Activated naive CD4-positive, alpha-beta T cell treated with anti-CD3 and anti-CD28 coated beads, Interleukin-2, amount 50 U/mL, for 72 hours (primary cell): Measurements from ENCODE around the gene THSD4. TPM values are rescaled to one million over a fixed set of nuclear protein-coding genes. Genes with fewer than 3 reads are reported as not detected.
"Not testable (repeated sequence)": the region's sequence is repeated elsewhere in the genome, so short reads cannot be mapped to it uniquely, and the experiment has no call there.

ENCODE experiments used
- ATAC-seq, 2 donors: fragments of 150-1000 bp; cut with Tn5 transposase; 2 replicates each; pipeline ENCODE4 v1.10.0; 2021; ENCODE audit warnings: mild to moderate bottlenecking in 2 of 2, moderate library complexity in 2 of 2
- DNase-seq, 2 donors: peaks; one replicate each; pipeline ENCODE4 v3.0.0; 2021 to 2022; ENCODE audit warnings: low spot score in 2 of 2
- H3K27ac Mint-ChIP-seq, 2 donors: one replicate each; pipeline ENCODE4 v1.8.0; 2022; ENCODE audit warnings: mild to moderate bottlenecking in 2 of 2, mixed read lengths in 2 of 2
- H3K36me3 Mint-ChIP-seq, 2 donors: one replicate each; pipeline ENCODE4 v1.8.0; 2022; ENCODE audit warnings: mixed read lengths in 2 of 2
- H3K9me3 Mint-ChIP-seq, 2 donors: one replicate each; pipeline ENCODE4 v1.8.0; 2022; ENCODE audit warnings: mixed read lengths in 2 of 2
- total RNA-seq, 2 donors: library from RNA; stranded (reverse); gene quantifications; one replicate each; pipeline ENCODE4 v1.2.3, GENCODE V29; 2022

THSD4 gene
- total RNA-seq, 2 donors from 2014 or later: not detected

DNA sequence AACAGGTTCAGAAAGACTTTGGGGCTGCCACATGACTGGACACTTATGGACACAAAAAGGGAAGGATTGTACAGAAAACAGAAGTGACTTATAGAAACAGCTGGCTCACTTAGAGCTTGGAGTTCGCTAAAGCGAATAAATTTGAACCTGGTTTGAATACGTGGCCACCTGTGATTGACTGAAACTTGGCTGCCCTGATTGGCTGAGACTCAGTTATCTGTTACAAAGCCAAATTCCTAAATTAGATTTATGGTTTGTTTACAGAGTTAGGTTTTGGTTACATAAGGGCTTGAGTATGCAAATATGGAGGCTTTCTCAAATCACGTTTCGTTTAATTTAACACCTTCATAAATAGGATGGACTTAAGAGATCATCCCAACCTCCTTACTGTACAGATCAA, 270.2 kb downstream of the THSD4 start:
- H3K9me3 Mint-ChIP-seq: peaks cover 5% of the 10 kb centered on the region in 2 donors
- no peak for DNase-seq
- H3K36me3 Mint-ChIP-seq: peaks cover 0 to 7% of the 10 kb centered on the region in 2 donors
- no peak for ATAC-seq
- H3K27ac Mint-ChIP-seq: no peak overlapping the region

GRCh38 chr15:71386005-71386404, 270.7 kb downstream of the THSD4 start:
- Mint-ChIP-seq H3K27ac (no peak overlapping the region), H3K9me3 (peaks cover 5% of the 10 kb centered on the region in 2 donors), H3K36me3 (peaks cover 0 to 7% of the 10 kb centered on the region in 2 donors)
- ATAC-seq (no peak), DNase-seq (no peak)

GRCh38 chr15:71386448-71387236, 271.4 kb downstream of the THSD4 start:
- ATAC-seq: no peak

GRCh38 chr15:71387810-71388209, 272.5 kb downstream of the THSD4 start:
- Mint-ChIP-seq H3K27ac (no peak overlapping the region), H3K9me3 (peaks cover 5% of the 10 kb centered on the region in 2 donors), H3K36me3 (peaks cover 0 to 7% of the 10 kb centered on the region in 2 donors)
- DNase-seq (no peak), ATAC-seq (no peak)

More at GRCh38 chr15:71386448-71387236, 271.4 kb downstream of the THSD4 start:
- DNase-seq: no peak
- no peak overlapping the region for H3K27ac Mint-ChIP-seq
- peaks cover 0 to 7% of the 10 kb centered on the region in 2 donors for H3K36me3 Mint-ChIP-seq
- peaks cover 5% of the 10 kb centered on the region in 2 donors for H3K9me3 Mint-ChIP-seq

GRCh38 chr15:71390096-71390495, 274.8 kb downstream of the THSD4 start:
- Mint-ChIP-seq H3K27ac (no peak overlapping the region), H3K36me3 (peaks cover 0 to 7% of the 10 kb centered on the region in 2 donors), H3K9me3 (peaks cover 5% of the 10 kb centered on the region in 2 donors)
- ATAC-seq (no peak), DNase-seq (no peak)

DNA sequence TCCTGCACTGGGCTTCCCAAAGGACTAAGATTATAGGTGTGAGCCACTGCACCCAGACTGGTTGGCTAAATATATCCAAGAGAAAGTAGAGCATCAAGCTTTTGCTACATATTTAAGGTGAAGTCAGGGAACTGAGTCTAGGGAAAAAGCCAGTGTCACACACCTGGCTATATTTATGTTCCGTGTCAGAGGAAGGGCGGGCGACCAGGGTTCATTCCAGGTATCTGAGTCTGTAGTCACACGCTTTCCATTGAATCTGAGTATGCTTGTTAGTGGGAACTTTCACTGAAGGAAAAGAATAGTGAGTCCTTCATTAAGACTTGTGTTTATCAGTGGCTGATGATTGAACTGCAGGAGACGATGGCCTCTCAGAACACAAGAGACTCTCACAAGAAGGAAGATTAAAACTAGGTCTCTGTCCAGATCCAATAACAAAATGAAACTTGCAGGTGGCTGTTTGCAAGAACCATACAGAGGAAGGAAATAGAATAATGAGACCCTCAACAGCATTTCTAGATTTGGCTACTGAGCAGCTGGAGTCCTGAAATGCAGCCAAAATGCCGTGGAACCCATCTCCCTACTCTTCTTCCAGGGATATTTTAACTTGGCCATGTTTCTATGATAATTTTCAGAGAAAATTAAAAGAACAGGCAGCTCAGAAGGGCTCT, 276.3 kb downstream of the THSD4 start:
- Mint-ChIP-seq H3K9me3 (peaks cover 5% of the 10 kb centered on the region in 2 donors), H3K27ac (no peak overlapping the region), H3K36me3 (peaks cover 0 to 7% of the 10 kb centered on the region in 2 donors)
- DNase-seq (no peak), ATAC-seq (no peak)

DNA sequence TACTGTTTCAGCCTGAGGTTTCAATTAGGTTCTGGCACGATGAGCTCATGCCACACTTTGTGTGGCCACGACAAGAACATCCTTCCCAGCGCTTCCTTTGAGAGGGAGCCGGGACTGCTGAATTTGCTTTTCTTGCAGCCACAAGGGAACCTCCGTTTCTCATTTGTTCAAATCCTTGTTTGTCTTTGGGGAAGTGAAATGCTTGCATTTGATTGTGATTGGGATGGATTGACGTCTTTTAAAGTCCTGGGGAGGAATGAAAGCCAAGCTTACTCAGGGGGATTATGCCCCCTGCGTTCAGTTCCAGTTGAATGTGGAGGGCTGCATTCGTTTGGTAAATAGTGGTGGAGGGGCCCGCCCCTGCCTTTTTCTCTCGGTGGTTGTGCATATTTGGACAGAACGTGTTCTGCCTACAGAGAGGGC, 277.6 kb downstream of the THSD4 start:
- DNase-seq: no peak
- Mint-ChIP-seq H3K27ac (no peak overlapping the region), H3K9me3 (peaks cover 5% of the 10 kb centered on the region in 2 donors), H3K36me3 (peaks cover 0 to 7% of the 10 kb centered on the region in 2 donors)
- ATAC-seq: no peak

DNA sequence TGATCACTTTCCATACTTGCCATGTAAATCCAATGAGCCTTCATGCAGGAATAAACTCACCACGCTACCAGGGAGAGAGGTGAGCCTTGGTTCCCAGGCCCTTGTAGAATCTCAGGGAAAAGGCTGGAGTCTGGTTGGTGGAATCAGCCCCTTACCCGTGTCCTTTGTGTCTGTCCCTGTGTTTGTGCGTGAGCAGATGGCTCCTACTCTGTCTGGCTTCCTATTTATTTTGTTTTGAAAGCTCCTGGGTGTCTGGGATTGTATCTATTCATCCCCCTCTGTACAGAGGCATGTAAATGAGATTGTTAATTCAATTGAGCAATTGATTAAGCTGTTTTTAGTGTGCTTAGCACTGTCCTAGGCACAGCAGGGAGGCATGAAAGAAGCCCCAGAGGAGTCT, 278.1 kb downstream of the THSD4 start:
- Mint-ChIP-seq H3K36me3 (peaks cover 0 to 7% of the 10 kb centered on the region in 2 donors), H3K27ac (no peak overlapping the region), H3K9me3 (peaks cover 5% of the 10 kb centered on the region in 2 donors)
- ATAC-seq (no peak), DNase-seq (no peak)

DNA sequence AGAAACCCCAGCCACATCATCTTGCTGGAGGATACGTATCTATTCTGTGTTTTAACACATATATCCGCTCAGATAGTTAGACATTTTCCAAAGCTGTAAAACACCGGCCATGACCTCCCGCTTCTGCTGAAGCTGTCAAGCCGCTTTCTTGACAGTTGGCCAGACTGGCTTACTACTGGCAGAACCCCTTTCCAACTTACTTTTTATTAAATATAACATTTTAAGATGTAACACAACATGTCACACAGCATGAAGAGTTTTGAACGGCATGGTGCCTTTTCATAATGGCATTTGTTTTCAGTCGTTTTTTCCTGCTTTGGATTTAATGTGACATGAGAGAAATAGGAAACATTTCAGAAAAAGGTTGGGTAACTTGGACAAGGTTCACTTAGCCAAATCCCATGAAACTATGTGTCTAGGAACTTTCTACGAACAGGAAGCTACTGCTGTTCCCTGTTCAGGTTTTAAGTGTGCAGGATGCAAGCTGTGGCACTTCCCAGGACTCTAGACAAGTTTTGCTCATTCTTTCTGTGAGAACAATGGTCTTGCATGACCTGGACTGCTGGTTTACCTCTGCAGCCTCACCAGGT, 281.4 kb downstream of the THSD4 start:
- Mint-ChIP-seq H3K36me3 (no peaks in the 10 kb centered on the region), H3K9me3 (no peaks in the 10 kb centered on the region), H3K27ac (no peak overlapping the region)
- DNase-seq (no peak), ATAC-seq (no peak)

- H3K27ac Mint-ChIP-seq: no peak overlapping the region
- H3K36me3 Mint-ChIP-seq: no peaks in the 10 kb centered on the region
- ATAC-seq: no peak
- no peak for DNase-seq
- H3K9me3 Mint-ChIP-seq: no peaks in the 10 kb centered on the region
Measured at GRCh38 chr15:71397377-71397776, 282.1 kb downstream of the THSD4 start.

DNA sequence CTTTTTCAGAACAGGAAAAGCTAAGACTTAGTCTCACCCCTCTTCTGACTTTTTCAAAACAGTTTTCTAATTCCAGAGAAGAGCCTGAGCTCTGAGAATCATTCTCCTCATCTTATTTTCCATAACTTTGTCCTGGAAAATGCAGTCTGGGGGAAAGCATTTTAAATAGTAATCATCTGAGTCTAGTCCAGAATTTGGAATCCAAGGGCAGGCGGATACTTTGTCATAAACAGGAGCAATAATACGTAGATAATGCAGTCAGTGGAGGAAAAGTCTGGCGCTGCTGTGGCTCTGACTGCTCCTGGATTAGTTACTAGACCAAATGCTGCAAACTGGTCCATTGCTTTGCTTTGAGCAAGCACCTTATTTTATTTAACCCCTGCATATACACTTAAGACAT, 285.0 kb downstream of the THSD4 start:
- H3K36me3 Mint-ChIP-seq: no peaks in the 10 kb centered on the region
- ATAC-seq (no peak), DNase-seq (no peak)
- H3K27ac Mint-ChIP-seq: no peak overlapping the region
- no peaks in the 10 kb centered on the region for H3K9me3 Mint-ChIP-seq

GRCh38 chr15:71401728-71402127, 286.5 kb downstream of the THSD4 start:
- H3K9me3 Mint-ChIP-seq, ATAC-seq, H3K36me3 Mint-ChIP-seq, DNase-seq, H3K27ac Mint-ChIP-seq: not testable (repeated sequence)

GRCh38 chr15:71409541-71409940, 294.3 kb downstream of the THSD4 start:
- Mint-ChIP-seq H3K27ac (no peak overlapping the region), H3K9me3 (no peaks in the 10 kb centered on the region), H3K36me3 (no peaks in the 10 kb centered on the region)
- DNase-seq (no peak), ATAC-seq (no peak)

- Mint-ChIP-seq H3K9me3 (no peaks in the 10 kb centered on the region), H3K27ac (no peak overlapping the region), H3K36me3 (no peaks in the 10 kb centered on the region)
- no peak for DNase-seq
- no peak for ATAC-seq
Measured at GRCh38 chr15:71410347-71410746, 295.1 kb downstream of the THSD4 start.

GRCh38 chr15:71411538-71412482, 296.5 kb downstream of the THSD4 start:
- no peak for ATAC-seq
- no peak for DNase-seq
- Mint-ChIP-seq H3K36me3 (no peaks in the 10 kb centered on the region), H3K9me3 (no peaks in the 10 kb centered on the region), H3K27ac (no peak overlapping the region)

DNA sequence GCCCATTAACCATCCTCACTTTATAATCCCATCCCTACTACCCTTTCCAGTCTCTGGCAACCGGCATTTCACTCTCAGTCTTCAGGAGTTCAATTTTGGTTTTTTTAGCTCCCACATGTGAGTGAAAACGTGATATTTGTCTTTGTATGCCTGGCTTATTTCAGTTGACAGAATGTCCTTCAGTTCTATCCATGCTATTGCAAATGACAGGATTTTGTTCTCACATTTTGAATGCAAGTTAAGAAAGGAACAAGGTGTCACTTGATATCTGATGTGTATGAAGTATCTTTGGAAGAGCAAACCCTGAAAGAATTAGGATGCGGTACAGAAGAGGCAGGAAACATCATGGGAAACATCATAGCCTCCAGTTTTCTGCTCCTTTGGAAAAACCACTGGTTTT, 298.1 kb downstream of the THSD4 start:
- Mint-ChIP-seq H3K9me3 (no peaks in the 10 kb centered on the region), H3K36me3 (no peaks in the 10 kb centered on the region), H3K27ac (no peak overlapping the region)

More for the DNA sequence above, 298.1 kb downstream of the THSD4 start:
- no peak for DNase-seq
- ATAC-seq: no peak
